Erythroblast (primary cell): ENCODE results near the gene TLK2.

Experiments
- DNase-seq, 2 experiments: peaks; one replicate each; lab custom pipeline; 2025; lab: John Stamatoyannopoulos, UW
- GATA1 ChIP-seq: IDR thresholded peaks from 2 replicates; pipeline ENCODE4 v1.6.1; 2011; ENCODE audit warnings: low read depth, mild to moderate bottlenecking, control low read depth, low read length, moderate library complexity
- POLR2A ChIP-seq: IDR thresholded peaks from 2 replicates; pipeline ENCODE4 v1.6.1; 2011; ENCODE audit warnings: mild to moderate bottlenecking, low read length

The TLK2 gene

GRCh38 chr17:62628831-62629555, 150.4 kb downstream of the TLK2 start:
- no peak for DNase-seq
- TF ChIP-seq POLR2A: no peak
- TF ChIP-seq GATA1: no peak

DNA sequence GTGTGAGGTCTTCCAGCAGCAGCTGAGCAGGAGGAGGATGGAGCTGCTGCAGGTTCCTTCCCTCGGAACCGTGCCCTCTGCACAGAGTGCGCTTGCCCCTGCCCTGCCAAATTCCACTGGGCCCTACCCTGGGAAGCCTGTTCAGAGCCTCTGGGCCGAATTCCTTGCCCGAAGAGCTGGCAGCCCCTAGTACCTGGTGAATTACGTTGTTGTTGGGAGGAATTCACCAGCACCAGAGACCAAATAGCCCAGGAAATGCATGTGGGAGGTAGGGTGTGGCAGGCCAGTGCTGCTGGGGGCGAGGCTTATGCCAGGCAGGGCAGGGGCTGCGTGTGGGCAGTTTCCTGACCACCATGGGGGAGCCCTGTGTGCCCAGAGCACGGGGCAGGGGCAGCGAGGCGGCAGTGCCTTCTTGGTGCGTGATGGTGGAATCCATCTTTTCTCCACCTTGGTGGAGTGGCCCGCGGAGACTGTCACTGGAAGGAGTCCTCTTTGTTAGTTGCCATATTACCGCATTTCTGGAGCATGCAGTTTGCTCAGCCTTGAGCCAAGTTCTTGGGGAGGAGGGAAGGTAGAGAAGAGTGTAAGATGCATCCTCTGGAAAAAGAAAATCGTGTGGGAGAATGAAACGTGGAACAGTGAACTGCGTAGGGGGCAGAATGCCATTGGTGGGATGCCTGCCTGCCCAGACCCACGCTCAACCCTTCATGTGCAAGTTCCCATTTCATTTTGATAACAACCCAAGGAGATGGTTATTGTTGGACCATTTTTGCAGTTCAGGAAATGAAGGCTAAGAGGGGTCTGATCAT, 151.1 kb downstream of the TLK2 start:
- no peak for DNase-seq
- no peak for TF ChIP-seq GATA1
- no peak for TF ChIP-seq POLR2A

- no peak for DNase-seq
- no peak for TF ChIP-seq GATA1
- TF ChIP-seq POLR2A: no peak
Observed at GRCh38 chr17:62630365-62631085, 151.9 kb downstream of the TLK2 start.

DNA sequence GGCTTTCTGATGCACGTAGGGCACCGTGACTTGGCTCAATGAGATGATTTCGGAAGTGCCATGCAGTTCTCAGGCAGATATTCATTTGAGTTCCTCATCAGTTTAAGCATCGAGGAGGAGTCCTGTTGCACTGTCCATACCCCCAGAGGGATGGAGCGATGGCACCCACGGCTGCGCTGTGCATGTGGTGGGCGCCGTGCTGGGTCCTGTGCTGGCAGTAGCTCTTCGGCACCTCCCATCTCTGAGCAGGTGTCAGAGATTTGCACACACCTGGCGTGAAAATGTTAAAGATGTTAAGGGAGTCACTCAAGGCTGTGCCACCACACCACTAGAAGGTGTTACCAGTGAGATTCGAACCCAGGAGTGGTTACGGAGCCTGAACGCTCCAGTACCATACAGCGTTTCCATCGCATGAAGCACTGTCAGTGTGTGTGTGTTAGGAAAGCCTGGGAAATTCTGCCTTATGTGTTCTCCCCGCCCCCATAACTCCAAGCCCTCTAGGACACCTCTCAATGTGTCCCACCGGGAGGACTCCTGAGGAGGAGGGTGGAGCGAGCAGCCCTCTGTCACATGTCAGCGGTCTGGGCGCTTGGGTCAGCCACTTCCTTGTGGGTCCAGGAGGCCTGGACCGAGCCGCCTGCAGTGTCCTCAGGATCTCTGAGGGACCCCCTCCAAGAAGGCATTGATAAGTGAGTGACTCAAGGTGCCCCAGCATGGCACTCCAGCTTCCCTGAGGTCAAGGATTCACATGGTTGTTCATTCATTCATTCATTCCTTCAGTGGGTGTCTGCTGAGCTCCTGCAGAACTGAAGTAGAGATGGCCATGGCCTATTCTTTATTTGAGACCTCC, 152.7 kb downstream of the TLK2 start:
- DNase-seq: no peak
- TF ChIP-seq GATA1 (no peak), POLR2A (no peak)

- no peak for DNase-seq
- TF ChIP-seq GATA1 (no peak), POLR2A (no peak)
Observed at GRCh38 chr17:62631936-62632924, 153.6 kb downstream of the TLK2 start.

DNA sequence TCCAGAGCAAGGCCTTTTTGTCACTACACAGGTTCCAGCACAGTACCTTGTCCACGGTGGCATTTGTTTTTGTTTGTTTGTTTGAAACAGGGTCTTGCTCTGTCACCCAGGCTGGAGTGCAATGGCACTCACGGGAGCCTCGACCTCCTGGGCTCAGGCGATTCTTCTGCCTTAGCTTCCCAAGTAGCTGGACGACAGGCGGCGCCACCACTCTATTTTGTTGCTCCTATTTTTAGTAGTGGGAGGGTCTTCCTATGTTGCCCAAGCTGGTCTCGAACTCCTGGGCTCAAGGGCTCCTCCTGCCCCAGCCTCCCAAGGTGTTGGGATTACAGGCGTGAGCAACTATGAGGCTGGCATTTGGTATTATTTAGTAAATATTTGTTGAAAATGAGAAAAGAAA, 159.2 kb downstream of the TLK2 start:
- TF ChIP-seq POLR2A (no peak), GATA1 (no peak)
- DNase-seq: no peak

- TF ChIP-seq GATA1: no peak
- TF ChIP-seq POLR2A: no peak
- no peak for DNase-seq
Observed at GRCh38 chr17:62641153-62641552, 162.5 kb downstream of the TLK2 start.

- DNase-seq: no peak
- TF ChIP-seq POLR2A (no peak), GATA1 (no peak)
Observed at GRCh38 chr17:62641951-62642350, 163.3 kb downstream of the TLK2 start.

GRCh38 chr17:62643496-62643895, 164.9 kb downstream of the TLK2 start:
- DNase-seq: no peak
- TF ChIP-seq GATA1 (no peak), POLR2A (no peak)

DNA sequence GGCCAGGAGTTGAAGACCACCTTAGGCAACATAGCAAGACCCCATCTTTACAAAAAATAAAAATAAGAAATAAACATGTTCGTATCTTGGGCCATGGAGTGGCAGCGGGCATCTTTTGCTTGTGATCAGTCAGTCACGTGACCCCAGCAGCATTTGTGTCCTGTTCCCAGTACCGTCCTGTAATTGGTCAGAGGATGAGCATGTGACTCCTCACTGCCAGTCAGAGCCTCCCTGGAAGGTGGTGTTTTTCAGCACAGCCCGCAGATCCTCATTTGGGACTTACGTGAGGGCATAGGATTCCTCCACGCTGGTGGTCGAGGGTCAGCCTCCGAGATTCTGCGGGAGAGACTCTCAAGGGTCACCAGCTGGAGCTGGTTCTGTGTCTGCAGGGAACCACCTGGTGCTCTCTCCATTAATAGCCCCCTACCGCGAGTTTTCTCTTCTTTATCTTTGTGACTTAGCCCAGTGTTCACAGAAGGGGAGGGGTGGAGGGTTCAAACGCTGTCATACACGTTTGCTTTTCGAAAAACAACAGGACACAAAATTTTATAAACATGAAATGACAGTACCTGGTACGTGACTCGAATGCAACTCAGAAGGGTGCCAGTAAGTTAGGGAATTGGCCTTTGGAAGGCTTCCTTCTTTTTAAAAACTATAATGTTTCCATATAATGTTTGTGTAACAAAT, 166.0 kb downstream of the TLK2 start:
- no peak for DNase-seq
- TF ChIP-seq POLR2A: no peak
- no peak for TF ChIP-seq GATA1

DNA sequence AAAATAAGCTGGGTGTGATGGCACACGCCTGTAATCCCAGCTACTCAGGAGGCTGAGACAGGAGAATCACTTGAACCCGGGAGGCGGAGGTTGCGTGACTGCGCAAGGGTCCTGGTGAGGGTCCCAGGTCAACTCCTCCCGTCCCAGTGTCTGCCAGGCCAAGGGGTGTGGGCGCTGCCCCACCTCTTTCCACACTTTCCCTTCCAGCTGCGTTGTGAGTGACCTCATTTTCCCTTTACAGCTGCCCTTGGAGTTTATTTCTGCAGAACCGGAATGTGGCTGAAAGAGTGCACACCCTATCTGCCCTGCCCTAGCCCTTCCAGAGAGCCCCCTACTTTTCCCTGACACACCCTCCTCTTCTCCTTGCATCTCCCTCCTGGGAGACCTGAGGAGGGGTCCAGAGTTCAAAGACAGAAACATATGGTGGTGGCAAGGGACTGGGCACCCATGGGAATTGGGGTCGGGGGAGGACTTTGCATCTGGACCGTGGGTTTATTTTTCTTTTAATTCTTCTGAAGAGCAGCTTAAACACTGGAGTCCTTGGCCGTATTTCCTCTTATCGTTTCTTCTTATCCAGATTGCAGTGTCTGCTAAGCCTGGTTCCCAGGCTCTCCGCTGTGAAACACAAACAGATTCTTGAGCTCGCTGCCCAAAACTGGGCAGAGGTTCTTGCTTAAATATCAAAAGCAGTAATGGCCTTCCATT, 169.8 kb downstream of the TLK2 start:
- DNase-seq: no peak
- TF ChIP-seq GATA1 (no peak), POLR2A (no peak)

DNA sequence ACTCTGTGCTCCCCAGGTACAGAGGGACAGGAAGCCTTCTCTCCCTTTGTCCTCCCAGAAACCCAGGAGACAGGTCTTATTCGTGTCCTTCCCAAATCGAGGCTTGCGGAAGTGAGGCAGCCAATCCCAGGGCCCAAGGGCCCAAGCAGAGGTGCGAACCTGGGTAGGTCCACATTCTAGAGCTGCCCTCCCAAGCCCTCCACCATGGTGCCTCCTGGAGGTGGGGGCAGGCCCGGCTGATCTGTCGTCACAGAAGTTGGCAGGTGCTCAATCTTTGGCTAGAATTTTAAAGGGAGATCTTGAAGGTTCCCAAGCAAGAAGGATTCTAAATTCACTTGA, 170.3 kb downstream of the TLK2 start:
- no peak for DNase-seq
- TF ChIP-seq GATA1: no peak
- no peak for TF ChIP-seq POLR2A
